KOPT-K1 (cell line): ENCODE measurements around the gene IQCM.

Source experiments
- H3K27ac ChIP-seq: fragments of 200-600 bp; sonication (generic); 2 replicates; pipeline ENCODE4 v1.5.1; 2016; ENCODE audit warnings: antibody characterized with exemption, mild to moderate bottlenecking, low read depth, low read length; ENCODE audit not compliant: poor library complexity, severe bottlenecking
- H3K36me3 ChIP-seq: fragments of 200-600 bp; sonication (generic); 2 replicates; pipeline ENCODE4 v1.5.1; 2017; ENCODE audit warnings: antibody characterized with exemption, mild to moderate bottlenecking, low read length, moderate library complexity; ENCODE audit not compliant: insufficient read depth
- H3K9me3 ChIP-seq: fragments of 200-600 bp; sonication (generic); 2 replicates; pipeline ENCODE4 v1.5.1; 2017; ENCODE audit warnings: antibody characterized with exemption, low read length, mild to moderate bottlenecking; ENCODE audit not compliant: insufficient read depth, poor library complexity, severe bottlenecking

Gene IQCM

GRCh38 chr4:149605601-149606378 is 209.9 kb downstream of the IQCM start:
- H3K9me3 ChIP-seq: no peaks in the 10 kb centered on the region
- H3K36me3 ChIP-seq: no peaks in the 10 kb centered on the region
- H3K27ac ChIP-seq: no peak overlapping the region

GRCh38 chr4:149604827-149605226 is 210.8 kb downstream of the IQCM start:
- no peaks in the 10 kb centered on the region for H3K9me3 ChIP-seq
- no peak overlapping the region for H3K27ac ChIP-seq
- H3K36me3 ChIP-seq: no peaks in the 10 kb centered on the region

- no peaks in the 10 kb centered on the region for H3K9me3 ChIP-seq
- H3K36me3 ChIP-seq: no peaks in the 10 kb centered on the region
- no peak overlapping the region for H3K27ac ChIP-seq
Measured at GRCh38 chr4:149595500-149595899, 220.1 kb downstream of the IQCM start.

- H3K36me3 ChIP-seq: no peaks in the 10 kb centered on the region
- H3K9me3 ChIP-seq: no peaks in the 10 kb centered on the region
- no peak overlapping the region for H3K27ac ChIP-seq
Measured at GRCh38 chr4:149589826-149590225, 225.8 kb downstream of the IQCM start.

- Histone ChIP-seq H3K27ac (no peak overlapping the region), H3K9me3 (no peaks in the 10 kb centered on the region)
Measured at GRCh38 chr4:149584722-149585121, 230.9 kb downstream of the IQCM start.

GRCh38 chr4:149574971-149575370 is 240.7 kb downstream of the IQCM start:
- Histone ChIP-seq H3K9me3 (no peaks in the 10 kb centered on the region), H3K36me3 (no peaks in the 10 kb centered on the region), H3K27ac (no peak overlapping the region)

More at GRCh38 chr4:149584722-149585121, 230.9 kb downstream of the IQCM start:
- no peaks in the 10 kb centered on the region for H3K36me3 ChIP-seq

- no peak overlapping the region for H3K27ac ChIP-seq
- no peaks in the 10 kb centered on the region for H3K9me3 ChIP-seq
- H3K36me3 ChIP-seq: no peaks in the 10 kb centered on the region
Measured at GRCh38 chr4:149572716-149573115, 242.9 kb downstream of the IQCM start.

GRCh38 chr4:149555799-149556198 is 259.8 kb downstream of the IQCM start:
- Histone ChIP-seq H3K36me3 (no peaks in the 10 kb centered on the region), H3K27ac (no peak overlapping the region), H3K9me3 (no peaks in the 10 kb centered on the region)

GRCh38 chr4:149555146-149555545 is 260.5 kb downstream of the IQCM start:
- Histone ChIP-seq H3K36me3 (no peaks in the 10 kb centered on the region), H3K27ac (no peak overlapping the region), H3K9me3 (no peaks in the 10 kb centered on the region)

- Histone ChIP-seq H3K27ac (no peak overlapping the region), H3K36me3 (no peaks in the 10 kb centered on the region), H3K9me3 (no peaks in the 10 kb centered on the region)
Measured at GRCh38 chr4:149553959-149554520, 261.6 kb downstream of the IQCM start.

GRCh38 chr4:149552601-149553000 is 263.0 kb downstream of the IQCM start:
- no peaks in the 10 kb centered on the region for H3K36me3 ChIP-seq
- H3K27ac ChIP-seq: no peak overlapping the region
- H3K9me3 ChIP-seq: no peaks in the 10 kb centered on the region

GRCh38 chr4:149549911-149550310 is 265.7 kb downstream of the IQCM start:
- H3K27ac ChIP-seq: no peak overlapping the region
- no peaks in the 10 kb centered on the region for H3K9me3 ChIP-seq
- no peaks in the 10 kb centered on the region for H3K36me3 ChIP-seq

GRCh38 chr4:149534779-149535178 is 280.9 kb downstream of the IQCM start:
- H3K27ac ChIP-seq: no peak overlapping the region
- no peaks in the 10 kb centered on the region for H3K36me3 ChIP-seq
- H3K9me3 ChIP-seq: no peaks in the 10 kb centered on the region

- H3K9me3 ChIP-seq: no peaks in the 10 kb centered on the region
- no peak overlapping the region for H3K27ac ChIP-seq
- no peaks in the 10 kb centered on the region for H3K36me3 ChIP-seq
Measured at GRCh38 chr4:149531861-149532260, 283.8 kb downstream of the IQCM start.

GRCh38 chr4:149523039-149523438 is 292.6 kb downstream of the IQCM start:
- no peaks in the 10 kb centered on the region for H3K36me3 ChIP-seq
- no peak overlapping the region for H3K27ac ChIP-seq
- H3K9me3 ChIP-seq: no peaks in the 10 kb centered on the region
